SK-N-SH treated with all-trans-retinoic acid at 6 μM for 48 hours (cell line): ENCODE data around the gene PCDHA9.
"Not testable (repeated sequence)": the region's sequence is repeated elsewhere in the genome, so short reads cannot be mapped to it uniquely, and the experiment has no call there.

ENCODE experiments used
- ATAC-seq: fragments of 200-7000 bp; cut with Tn5 transposase; 3 replicates; pipeline ENCODE4 v1.9.1; 2020; ENCODE audit warnings: mild to moderate bottlenecking, moderate library complexity
- ARNTL ChIP-seq: fragments of 450-650 bp; formaldehyde crosslinking; IDR thresholded peaks from 2 replicates; pipeline ENCODE4 v1.5.0; 2020; ENCODE audit warnings: low read depth, mild to moderate bottlenecking, moderate library complexity, borderline replicate concordance
- BACH2 ChIP-seq: fragments of 250-450 bp; sonication (Bioruptor Pico); IDR thresholded peaks from 2 replicates; pipeline ENCODE4 v1.9.0; 2021; ENCODE audit warnings: mild to moderate bottlenecking, borderline replicate concordance
- CSDC2 ChIP-seq: fragments of 250-450 bp; sonication (Bioruptor Pico); IDR thresholded peaks from 2 replicates; pipeline ENCODE4 v1.5.0; 2020; ENCODE audit warnings: mild to moderate bottlenecking, moderate library complexity
- GLIS3 ChIP-seq: fragments of 250-450 bp; sonication (Bioruptor Pico); IDR thresholded peaks from 2 replicates; pipeline ENCODE4 v1.5.0; 2020; ENCODE audit warnings: mild to moderate bottlenecking, moderate library complexity
- OSR1 ChIP-seq: fragments of 250-450 bp; sonication (Bioruptor Pico); IDR thresholded peaks from 2 replicates; pipeline ENCODE4 v1.8.0; 2022; ENCODE audit warnings: moderate library complexity, mild to moderate bottlenecking, inconsistent platforms
- PATZ1 ChIP-seq: fragments of 250-450 bp; sonication (Bioruptor Pico); IDR thresholded peaks from 2 replicates; pipeline ENCODE4 v1.8.0; 2020; ENCODE audit warnings: mild to moderate bottlenecking, moderate library complexity, borderline replicate concordance
- POU6F1 ChIP-seq: fragments of 250-450 bp; sonication (Bioruptor Pico); IDR thresholded peaks from 2 replicates; pipeline ENCODE4 v1.8.0; 2021; ENCODE audit warnings: low read depth, mild to moderate bottlenecking, moderate library complexity, borderline replicate concordance
- PPARA ChIP-seq: fragments of 250-450 bp; sonication (Bioruptor Pico); IDR thresholded peaks from 2 replicates; pipeline ENCODE4 v1.5.0; 2020; ENCODE audit warnings: mild to moderate bottlenecking, borderline replicate concordance
- RARB ChIP-seq: fragments of 250-450 bp; sonication (Bioruptor Pico); IDR thresholded peaks from 2 replicates; pipeline ENCODE4 v1.8.0; 2021; ENCODE audit warnings: mild to moderate bottlenecking, moderate library complexity
- SNAI2 ChIP-seq: fragments of 250-450 bp; sonication (Bioruptor Pico); IDR thresholded peaks from 2 replicates; pipeline ENCODE4 v1.5.0; 2020; ENCODE audit warnings: mild to moderate bottlenecking, moderate library complexity
- TSHZ2 ChIP-seq: fragments of 250-450 bp; sonication (Bioruptor Pico); IDR thresholded peaks from 2 replicates; pipeline ENCODE4 v1.5.0; 2020; ENCODE audit warnings: mild to moderate bottlenecking, moderate library complexity
- ZC3H10 ChIP-seq: fragments of 250-450 bp; sonication (Bioruptor Pico); IDR thresholded peaks from 2 replicates; pipeline ENCODE4 v1.5.1; 2021; ENCODE audit warnings: mild to moderate bottlenecking, moderate library complexity
- ZFP30 ChIP-seq: fragments of 450-650 bp; formaldehyde crosslinking; IDR thresholded peaks from 2 replicates; pipeline ENCODE4 v1.5.0; 2022; ENCODE audit warnings: mild to moderate bottlenecking, moderate library complexity
- ZNF70 ChIP-seq: fragments of 450-650 bp; formaldehyde crosslinking; IDR thresholded peaks from 2 replicates; pipeline ENCODE4 v1.5.0; 2020; ENCODE audit warnings: mild to moderate bottlenecking, moderate library complexity
- ZNF8 ChIP-seq: fragments of 450-650 bp; formaldehyde crosslinking; IDR thresholded peaks from 2 replicates; pipeline ENCODE4 v1.5.0; 2020; ENCODE audit warnings: mild to moderate bottlenecking, moderate library complexity

The PCDHA9 gene

GRCh38 chr5:140848139-140849102, at the start of gene PCDHA9:
Gene PCDHA9, plus strand, starts transcription at chr5:140848382. Its CDS starts 114 bp downstream, at chr5:140848496.
- ATAC-seq: not testable (repeated sequence)

- TF ChIP-seq ZNF8 (no peak), TSHZ2 (CRISPR knock-in tag) (no peak)
- no peak for ATAC-seq
Observed at GRCh38 chr5:140800816-140801493, 47.2 kb upstream of the PCDHA9 start, which contains the start of gene PCDHA3. Gene PCDHA3, plus strand, starts transcription at chr5:140801057.

GRCh38 chr5:140801494-140801841, 46.7 kb upstream of the PCDHA9 start:
- ATAC-seq: no peak
- no peak for TF ChIP-seq SNAI2 (CRISPR knock-in tag)
- TF ChIP-seq POU6F1 (CRISPR knock-in tag): no peak
- TF ChIP-seq CSDC2: no peak
- TF ChIP-seq RARB: no peak
- TF ChIP-seq ZNF70: no peak
- TF ChIP-seq TSHZ2 (CRISPR knock-in tag): no peak
- no peak for TF ChIP-seq GLIS3 (CRISPR knock-in tag)
- TF ChIP-seq ZFP30 (CRISPR knock-in tag): no peak
- no peak for TF ChIP-seq BACH2 (CRISPR knock-in tag)
- no peak for TF ChIP-seq ARNTL (CRISPR knock-in tag)

GRCh38 chr5:140802381-140802780, 45.8 kb upstream of the PCDHA9 start:
- ATAC-seq: not testable (repeated sequence)

GRCh38 chr5:140802781-140803271, 45.4 kb upstream of the PCDHA9 start:
- ATAC-seq: no peak
- TF ChIP-seq PATZ1 (CRISPR knock-in tag) (no peak), SNAI2 (CRISPR knock-in tag) (no peak), TSHZ2 (CRISPR knock-in tag) (no peak), GLIS3 (CRISPR knock-in tag) (no peak), CSDC2 (no peak), OSR1 (no peak), POU6F1 (CRISPR knock-in tag) (no peak), PPARA (CRISPR knock-in tag) (no peak), ZNF8 (no peak), RARB (no peak), ZC3H10 (CRISPR knock-in tag) (no peak), ZFP30 (CRISPR knock-in tag) (no peak)
